Measurements from ENCODE around the gene CMAS. TPM values are rescaled to one million over a fixed set of nuclear protein-coding genes. Genes with fewer than 3 reads are reported as not detected.
A peak's percentile ranks its signal among the peaks of the same experiment; 100 is the strongest.
"Not testable (repeated sequence)": the region's sequence is repeated elsewhere in the genome, so short reads cannot be mapped to it uniquely, and the experiment has no call there.

CMAS gene
- total RNA-seq, 1 donor from 2014 or later: 37.9 TPM

GRCh38 chr12:22089486-22089885 is 43.5 kb downstream of the CMAS start:
- Histone ChIP-seq H3K27me3 (ENCODE audit: insufficient read depth, low read length) (peaks cover 2% of the 10 kb centered on the region), H3K4me3 (ENCODE audit: insufficient read depth, low read depth, low read length) (no peak overlapping the region), H3K79me2 (ENCODE audit: insufficient read depth, low read length) (no peaks in the 10 kb centered on the region), H3K4me2 (ENCODE audit: low read length) (no peak overlapping the region), H4K20me1 (ENCODE audit: insufficient read depth, low read length) (no peaks in the 10 kb centered on the region), H2AFZ (ENCODE audit: low read depth, low read length) (no peak overlapping the region), H3K4me1 (ENCODE audit: insufficient read depth, low read length) (no peaks in the 10 kb centered on the region), H3K9me3 (ENCODE audit: insufficient read depth, low read depth, low read length) (no peaks in the 10 kb centered on the region), H3K9ac (ENCODE audit: low read length) (no peak overlapping the region), H3K27ac (ENCODE audit: low read depth, low read length) (no peak overlapping the region), H3K36me3 (ENCODE audit: insufficient read depth, low read length) (no peaks in the 10 kb centered on the region)
- DNase-seq (ENCODE audit: low read depth): no peak
- TF ChIP-seq EZH2 (IDR thresholded peaks at IDR 0.05; ENCODE audit: insufficient read depth, low read length): no peak
- no peak for FAIRE-seq
- H3K27ac Mint-ChIP-seq (ENCODE audit: unreplicated experiment): no peak overlapping the region
- H3K27me3 Mint-ChIP-seq (ENCODE audit: low read depth, unreplicated experiment): peaks cover 5% of the 10 kb centered on the region
- peaks cover 4% of the 10 kb centered on the region for H3K9me3 Mint-ChIP-seq (ENCODE audit: unreplicated experiment)
- no peaks in the 10 kb centered on the region for H3K4me1 Mint-ChIP-seq (ENCODE audit: low read depth, unreplicated experiment)
- H3K4me3 Mint-ChIP-seq (ENCODE audit: unreplicated experiment): no peak overlapping the region
- no peaks in the 10 kb centered on the region for H3K36me3 Mint-ChIP-seq (ENCODE audit: low read depth, unreplicated experiment)

- H3K36me3 ChIP-seq (ENCODE audit: insufficient read depth, low read length); H3K9me3 ChIP-seq (ENCODE audit: insufficient read depth, low read depth, low read length); DNase-seq (ENCODE audit: low read depth); H3K9me3 Mint-ChIP-seq (ENCODE audit: unreplicated experiment); H2AFZ ChIP-seq (ENCODE audit: low read depth, low read length); H3K27me3 Mint-ChIP-seq (ENCODE audit: low read depth, unreplicated experiment); H3K9ac ChIP-seq (ENCODE audit: low read length); H3K27ac Mint-ChIP-seq (ENCODE audit: unreplicated experiment); H3K4me1 ChIP-seq (ENCODE audit: insufficient read depth, low read length); H3K27me3 ChIP-seq (ENCODE audit: insufficient read depth, low read length); H3K27ac ChIP-seq (ENCODE audit: low read depth, low read length); H3K79me2 ChIP-seq (ENCODE audit: insufficient read depth, low read length); H4K20me1 ChIP-seq (ENCODE audit: insufficient read depth, low read length); H3K4me2 ChIP-seq (ENCODE audit: low read length); H3K36me3 Mint-ChIP-seq (ENCODE audit: low read depth, unreplicated experiment); H3K4me3 Mint-ChIP-seq (ENCODE audit: unreplicated experiment); FAIRE-seq; H3K4me3 ChIP-seq (ENCODE audit: insufficient read depth, low read depth, low read length): not testable (repeated sequence)
- peaks cover 10% of the 10 kb centered on the region for H3K4me1 Mint-ChIP-seq (ENCODE audit: low read depth, unreplicated experiment)
Observed at GRCh38 chr12:22099062-22099461, 53.0 kb downstream of the CMAS start.

GRCh38 chr12:22100958-22101748 is 55.1 kb downstream of the CMAS start:
- Histone ChIP-seq H3K9ac (ENCODE audit: low read length) (peak overlapping the region; percentile 18), H3K27me3 (ENCODE audit: insufficient read depth, low read length) (no peaks in the 10 kb centered on the region), H3K9me3 (ENCODE audit: insufficient read depth, low read depth, low read length) (no peaks in the 10 kb centered on the region), H4K20me1 (ENCODE audit: insufficient read depth, low read length) (no peaks in the 10 kb centered on the region), H3K4me3 (ENCODE audit: insufficient read depth, low read depth, low read length) (no peak overlapping the region), H3K79me2 (ENCODE audit: insufficient read depth, low read length) (no peaks in the 10 kb centered on the region), H3K36me3 (ENCODE audit: insufficient read depth, low read length) (no peaks in the 10 kb centered on the region), H3K4me1 (ENCODE audit: insufficient read depth, low read length) (peaks cover 8% of the 10 kb centered on the region), H2AFZ (ENCODE audit: low read depth, low read length) (peak overlapping the region; percentile 47), H3K27ac (ENCODE audit: low read depth, low read length) (no peak overlapping the region), H3K4me2 (ENCODE audit: low read length) (peak overlapping the region; percentile 36)
- Mint-ChIP-seq H3K4me1 (ENCODE audit: low read depth, unreplicated experiment) (peaks cover 12% of the 10 kb centered on the region), H3K27ac (ENCODE audit: unreplicated experiment) (peak overlapping the region; percentile 86), H3K9me3 (ENCODE audit: unreplicated experiment) (peaks cover 5% of the 10 kb centered on the region), H3K36me3 (ENCODE audit: low read depth, unreplicated experiment) (no peaks in the 10 kb centered on the region), H3K4me3 (ENCODE audit: unreplicated experiment) (no peak overlapping the region), H3K27me3 (ENCODE audit: low read depth, unreplicated experiment) (no peaks in the 10 kb centered on the region)
- DNase-seq (ENCODE audit: low read depth) (peak; percentile 47), FAIRE-seq (no peak)
- TF ChIP-seq EZH2 (IDR thresholded peaks at IDR 0.05; ENCODE audit: insufficient read depth, low read length): no peak
- TF ChIP-seq CTCF (IDR thresholded peaks at IDR 0.05; ENCODE audit: insufficient read depth, low read depth, low read length): peak; percentile 45

Measured in astrocyte (in vitro differentiated cells and primary cell).